PC-3 (cell line): ENCODE data around the gene POLR2E.

Source experiments
- CTCF ChIP-seq: fragments of 300-600 bp; sonication (generic); conservative IDR thresholded peaks from 2 replicates; pipeline ENCODE4 v1.5.1; 2017; ENCODE audit warnings: antibody characterized with exemption, low read depth, mild to moderate bottlenecking, low read length
- EZH2phosphoT487 ChIP-seq: fragments of 300-600 bp; sonication (generic); IDR thresholded peaks from 2 replicates; pipeline ENCODE4 v1.6.1; 2018; ENCODE audit warnings: mild to moderate bottlenecking, antibody characterized with exemption, low read length, borderline replicate concordance

- TF ChIP-seq EZH2phosphoT487 (no peak), CTCF (no peak)
These were observed at the start of gene POLR2E for GRCh38 chr19:1094978-1095701.
